CD4-positive, alpha-beta T cell treated with Interleukin-10 for 1 hour (primary cell): ENCODE data around the gene TMEM145.

Source experiments
- DNase-seq: peaks from one replicate; pipeline ENCODE4 v3.0.0-alpha.2; 2020

The TMEM145 gene

DNA sequence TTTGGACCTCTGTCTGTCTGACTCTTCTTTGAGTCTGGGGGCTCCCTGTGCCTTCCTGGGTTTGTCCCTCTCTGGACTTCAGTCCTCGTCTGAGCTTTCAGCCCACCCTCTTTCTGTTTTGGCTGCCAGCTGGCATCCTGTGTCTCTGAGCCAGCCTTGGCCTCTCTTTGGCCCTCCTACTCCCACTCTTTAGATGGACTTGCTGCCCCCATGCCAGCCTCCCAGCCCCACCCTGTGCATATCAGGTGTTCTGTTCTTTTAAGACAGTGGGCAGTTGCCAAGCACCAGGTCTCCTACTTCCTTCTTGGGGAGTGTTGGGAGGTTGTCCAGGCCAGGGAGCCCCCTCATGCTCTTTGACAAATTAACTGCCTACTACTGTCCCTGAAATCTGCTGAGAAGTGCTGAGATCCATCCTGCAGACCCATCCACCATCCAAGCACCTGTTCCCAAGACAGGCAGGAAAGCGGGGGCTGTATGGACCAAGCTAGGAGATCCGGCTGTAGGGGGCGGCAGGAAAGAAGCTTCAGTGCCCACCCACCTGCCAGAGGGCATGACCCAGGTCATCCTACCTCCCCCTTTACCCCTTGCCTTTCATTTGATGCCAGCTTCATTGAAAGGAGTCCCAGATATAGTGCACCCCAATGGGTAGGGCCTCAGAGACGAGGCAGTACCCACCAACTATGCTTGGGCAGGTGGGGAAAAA lies 34.5 kb upstream of the TMEM145 start:
- DNase-seq, result no peak

DNA sequence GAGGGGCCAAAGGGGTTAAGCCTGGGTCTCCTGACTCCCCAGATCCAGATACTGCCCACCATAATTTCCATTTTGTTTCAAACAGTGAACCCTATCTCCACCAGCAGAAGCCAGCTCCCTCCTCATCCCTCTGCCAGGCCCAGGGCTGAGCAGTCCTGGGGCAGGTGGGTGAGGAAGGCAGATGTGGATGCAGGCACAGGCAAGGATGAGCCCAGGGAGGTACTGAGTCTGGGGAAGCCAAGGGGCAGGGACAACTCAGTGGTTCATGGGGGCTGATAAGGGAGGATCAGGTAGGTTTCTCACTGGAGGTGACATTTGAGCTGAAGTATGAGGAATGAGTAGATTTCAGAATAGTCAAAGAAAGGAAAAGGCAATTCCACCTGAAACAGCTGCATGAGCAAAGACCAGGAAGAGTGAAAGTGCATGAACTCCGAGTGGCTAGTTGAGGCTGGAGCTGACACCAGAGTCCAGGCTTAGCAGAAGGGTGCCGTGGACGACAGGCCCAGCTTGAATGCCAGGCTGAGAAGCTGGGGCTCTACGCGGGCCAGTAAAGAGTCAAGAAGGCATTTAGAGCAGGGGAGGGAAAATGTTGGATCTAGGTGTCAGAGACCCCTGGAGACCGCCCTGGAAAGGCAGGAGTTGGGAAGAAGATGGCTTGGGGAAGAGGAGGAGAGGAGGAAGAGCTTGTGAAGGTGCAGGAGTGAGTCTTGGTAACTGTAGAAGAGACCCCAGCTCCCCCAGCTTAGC lies 33.8 kb upstream of the TMEM145 start:
- DNase-seq, result no peak

DNA sequence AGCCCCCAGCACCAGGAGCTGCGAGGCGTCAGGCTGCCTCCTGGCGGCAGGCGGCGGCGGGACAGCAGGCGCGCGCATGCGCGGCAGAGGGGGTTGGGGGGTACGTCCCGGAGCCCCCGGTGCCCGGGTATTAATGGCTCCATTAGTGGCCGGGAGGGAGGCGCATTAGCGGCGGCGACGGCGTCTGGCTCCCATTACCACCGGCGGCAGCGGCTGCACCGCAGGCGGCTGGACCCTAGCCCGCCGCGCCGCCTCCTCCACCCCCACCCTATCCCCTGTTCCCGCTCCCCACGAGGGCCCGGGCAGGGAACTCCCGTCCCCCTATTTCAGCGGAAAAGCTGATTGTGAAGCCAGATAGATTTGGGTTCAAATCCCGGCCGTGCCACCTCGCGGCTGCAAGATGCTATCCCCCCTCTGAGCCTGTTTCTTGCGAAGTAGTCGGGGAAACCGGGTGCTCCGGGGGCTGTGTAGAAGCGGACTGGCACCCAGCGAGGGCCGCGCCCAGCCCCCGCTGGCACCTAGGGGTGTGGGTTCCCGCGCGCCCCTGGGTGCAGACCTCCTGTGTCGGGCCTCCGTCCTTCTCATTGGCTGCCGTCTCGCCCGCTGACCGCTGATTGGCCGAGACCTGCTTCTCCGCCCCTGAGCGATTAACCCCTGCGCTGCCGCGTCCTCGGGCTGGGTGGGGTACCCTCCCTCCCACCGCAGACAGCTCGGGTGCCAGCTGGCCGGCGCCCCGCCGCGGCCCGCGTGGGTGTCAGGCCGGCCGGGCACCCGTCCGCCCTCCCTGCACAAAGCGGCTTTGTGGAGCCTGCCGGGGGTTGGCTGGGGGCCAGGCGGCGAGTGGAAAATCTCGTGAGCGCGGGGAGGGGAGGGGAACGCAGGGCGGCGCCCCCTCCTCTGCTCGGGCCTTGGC lies 33.0 kb upstream of the TMEM145 start:
- peak; percentile 92 for DNase-seq

- no peak for DNase-seq
Measured at GRCh38 chr19:42280815-42281145, 32.3 kb upstream of the TMEM145 start.

GRCh38 chr19:42281146-42281826 lies 31.8 kb upstream of the TMEM145 start:
- peak; percentile 44 for DNase-seq

DNA sequence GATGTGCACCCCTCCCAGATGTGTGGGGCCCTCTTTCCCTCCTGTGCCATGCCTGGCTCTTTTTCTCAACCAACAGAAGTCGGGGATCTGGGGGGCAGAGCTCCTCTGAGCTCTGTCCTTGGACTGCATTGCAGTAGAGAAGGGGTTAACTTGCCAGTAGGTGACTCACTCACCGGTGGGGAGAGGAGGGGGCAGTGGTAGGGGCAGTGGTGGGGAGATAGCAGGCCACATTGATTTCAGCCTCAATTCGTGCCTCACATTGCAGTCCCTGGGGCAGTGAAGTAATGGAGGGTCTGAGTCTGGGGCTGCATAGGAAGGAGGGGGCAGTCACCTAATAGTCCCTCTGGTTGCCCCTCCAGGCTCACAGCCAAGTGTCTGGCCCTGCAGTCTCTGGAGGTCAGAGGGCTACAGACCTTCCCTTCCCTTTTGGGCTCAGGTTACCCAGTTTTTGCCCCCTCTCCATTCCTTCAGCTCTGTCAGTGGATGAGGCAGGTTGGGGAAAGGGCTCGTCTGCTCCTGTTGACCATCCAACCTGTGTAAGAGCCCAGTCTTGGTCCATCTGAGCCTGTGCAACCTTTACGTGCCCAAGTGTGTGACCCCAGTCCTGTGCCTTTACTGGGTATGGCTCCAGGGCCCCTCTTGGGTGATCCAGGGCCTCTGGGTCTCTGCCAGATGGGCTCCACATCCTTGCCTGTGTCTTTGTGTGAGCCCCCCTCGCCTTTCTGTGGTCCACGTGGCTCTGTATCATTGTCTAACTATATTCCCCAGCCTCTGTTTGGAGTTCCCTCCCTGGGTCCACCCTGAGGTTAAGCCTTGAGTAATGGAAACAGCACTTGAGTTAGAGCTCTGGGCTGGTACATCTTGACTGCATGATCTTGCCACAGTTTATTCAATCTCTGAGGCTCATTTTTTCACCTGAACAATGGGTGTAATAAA lies 31.0 kb upstream of the TMEM145 start:
- no peak for DNase-seq

DNA sequence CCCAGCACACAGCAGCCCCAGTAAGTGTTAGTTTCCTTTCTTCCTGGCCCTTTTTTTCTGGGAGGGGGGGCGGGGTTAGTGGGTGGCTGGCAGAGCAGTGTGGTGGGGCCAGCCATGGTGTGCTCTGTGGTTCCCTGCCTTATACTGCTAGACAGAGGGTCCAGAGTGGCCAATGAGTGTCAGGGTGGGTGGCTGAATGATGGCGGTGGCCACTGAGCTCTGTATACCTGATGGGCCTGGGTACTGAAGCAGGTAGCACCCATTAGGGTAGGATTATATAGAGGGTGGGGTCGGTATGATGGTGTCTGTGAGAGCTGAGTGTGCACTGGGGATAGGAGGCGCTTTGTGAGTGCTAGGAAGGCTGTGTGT lies 30.3 kb upstream of the TMEM145 start:
- DNase-seq, result no peak

GRCh38 chr19:42283188-42284065 lies 29.7 kb upstream of the TMEM145 start:
- DNase-seq, result peak; percentile 97

DNA sequence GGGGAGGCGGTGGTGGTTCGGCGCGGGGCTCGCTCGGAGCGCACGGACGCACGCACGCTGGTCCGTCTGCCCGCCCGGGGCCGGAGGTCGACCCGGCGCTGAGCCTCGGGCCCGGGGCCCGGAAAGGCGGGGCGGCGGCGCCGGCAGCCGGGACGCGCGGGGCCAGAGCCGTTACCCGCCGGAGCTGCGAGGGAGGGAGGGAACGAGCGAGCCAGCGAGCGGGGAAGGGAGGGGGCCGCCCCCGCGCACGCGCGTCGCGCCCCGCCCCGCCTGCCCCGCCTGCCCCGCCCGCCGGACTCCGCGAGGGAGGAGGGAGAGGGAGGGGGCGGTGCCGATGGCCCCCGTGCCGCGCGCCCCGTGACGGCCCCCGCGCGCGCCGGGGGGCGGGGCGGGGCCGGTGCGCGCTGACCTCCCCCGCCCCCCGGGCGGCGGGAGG lies 29.0 kb upstream of the TMEM145 start:
- DNase-seq, result peak; percentile 91

GRCh38 chr19:42284591-42285341 lies 28.3 kb upstream of the TMEM145 start:
- DNase-seq, result no peak

GRCh38 chr19:42285541-42285941 lies 27.6 kb upstream of the TMEM145 start:
- DNase-seq, result no peak

DNA sequence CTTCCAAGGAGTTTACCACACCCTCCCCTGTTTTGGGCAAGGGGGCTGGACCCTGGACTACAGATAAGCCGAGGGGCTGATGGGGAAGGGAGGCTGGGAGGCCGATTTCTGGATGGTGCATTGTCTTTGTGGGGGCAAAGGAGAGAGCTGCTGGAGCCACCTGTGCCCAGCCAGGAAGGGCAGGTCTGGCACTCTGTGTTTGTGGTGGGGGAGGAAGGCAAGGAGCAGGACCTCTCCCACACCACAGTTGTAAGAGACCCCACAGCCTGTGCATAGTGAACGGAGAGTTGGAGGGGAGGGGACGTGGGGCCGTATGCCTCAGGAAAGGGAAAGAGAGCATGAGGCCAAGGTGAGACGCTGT lies 27.1 kb upstream of the TMEM145 start:
- DNase-seq, result no peak

DNA sequence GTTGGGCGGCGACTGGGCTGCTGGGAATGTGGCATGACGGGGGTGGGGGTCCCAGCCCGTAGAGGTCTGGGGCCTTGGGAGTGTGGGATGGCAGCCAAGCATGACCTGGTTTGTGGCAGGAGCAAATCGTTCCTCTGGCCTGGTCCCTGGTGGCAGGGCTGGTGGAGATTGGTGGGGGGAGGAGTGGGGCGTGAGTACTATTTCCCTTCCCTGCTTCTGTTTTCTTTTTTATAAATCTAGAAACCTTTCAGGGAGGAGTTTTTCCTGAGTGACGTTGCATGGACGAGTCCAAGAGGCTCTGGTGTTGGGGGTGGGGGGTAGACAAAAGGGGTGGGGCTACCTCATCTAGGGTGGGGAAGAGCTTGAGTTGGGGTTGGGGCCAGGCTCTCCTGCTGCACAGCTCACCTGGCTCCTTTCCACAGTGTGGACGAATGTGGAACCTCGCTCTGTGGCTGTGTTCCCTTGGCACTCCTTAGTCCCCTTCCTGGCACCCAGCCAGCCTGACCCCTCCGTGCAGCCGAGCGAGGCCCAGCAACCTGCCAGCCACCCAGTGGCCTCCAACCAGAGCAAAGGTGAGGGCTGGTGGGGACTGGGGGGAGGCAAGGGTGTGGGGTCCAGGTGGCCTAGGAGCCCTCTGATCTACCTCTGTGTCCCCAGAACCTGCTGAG lies 26.6 kb upstream of the TMEM145 start:
- DNase-seq, result no peak

- DNase-seq, result no peak
Measured at GRCh38 chr19:42287017-42287826, 25.9 kb upstream of the TMEM145 start.

GRCh38 chr19:42287827-42288107 lies 25.3 kb upstream of the TMEM145 start:
- DNase-seq, result no peak

DNA sequence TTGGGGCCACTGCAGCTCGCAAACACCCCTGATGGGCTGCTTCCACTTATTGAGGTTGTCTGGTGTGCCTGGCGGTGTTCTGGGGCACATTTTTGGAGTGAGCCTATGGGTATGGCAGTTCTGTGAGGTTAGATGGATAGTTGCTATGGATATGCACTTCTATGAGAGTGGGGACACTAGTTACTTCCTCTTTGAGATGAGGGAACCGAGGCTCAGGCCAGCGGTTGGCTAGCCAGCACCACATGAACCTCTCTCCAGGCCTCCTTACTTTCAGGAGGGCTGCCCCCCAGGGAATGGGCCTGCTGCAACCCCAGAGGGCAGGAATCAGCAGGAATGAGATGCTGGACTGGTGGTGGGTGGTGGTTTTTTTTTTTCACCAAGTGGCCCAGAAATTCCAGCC lies 24.7 kb upstream of the TMEM145 start:
- no peak for DNase-seq

DNA sequence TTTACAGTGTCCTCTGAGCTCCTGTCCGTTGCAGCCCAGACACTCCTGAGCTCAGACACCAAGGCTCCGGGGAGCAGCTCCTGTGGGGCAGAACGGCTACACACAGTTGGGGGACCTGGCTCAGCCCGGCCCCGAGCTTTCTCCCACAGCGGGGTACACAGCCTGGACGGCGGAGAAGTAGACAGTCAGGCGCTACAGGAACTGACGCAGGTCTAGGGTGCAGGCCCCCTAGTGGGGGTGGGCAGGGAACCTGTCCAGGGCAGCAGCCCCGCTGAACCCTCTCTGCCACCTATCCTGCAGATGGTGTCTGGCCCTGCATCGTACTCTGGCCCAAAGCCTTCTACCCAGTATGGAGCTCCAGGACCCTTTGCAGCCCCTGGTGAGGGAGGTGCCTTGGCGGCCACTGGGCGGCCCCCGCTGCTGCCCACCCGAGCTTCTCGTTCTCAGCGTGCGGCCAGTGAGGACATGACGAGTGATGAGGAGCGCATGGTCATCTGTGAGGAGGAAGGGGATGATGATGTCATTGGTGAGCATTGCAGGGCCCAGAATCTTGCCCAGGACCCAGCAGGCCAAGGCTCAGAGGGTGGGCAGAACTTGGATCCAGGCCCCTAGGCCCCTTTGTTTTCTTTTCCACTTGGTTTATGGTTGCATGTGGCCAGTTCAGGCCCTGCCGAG lies 24.1 kb upstream of the TMEM145 start:
- no peak for DNase-seq

GRCh38 chr19:42289556-42290041 lies 23.5 kb upstream of the TMEM145 start:
- DNase-seq, result no peak
